Measurements from ENCODE around the gene CYP2C9.
"Not testable (repeated sequence)": the region's sequence is repeated elsewhere in the genome, so short reads cannot be mapped to it uniquely, and the experiment has no call there.

DNA sequence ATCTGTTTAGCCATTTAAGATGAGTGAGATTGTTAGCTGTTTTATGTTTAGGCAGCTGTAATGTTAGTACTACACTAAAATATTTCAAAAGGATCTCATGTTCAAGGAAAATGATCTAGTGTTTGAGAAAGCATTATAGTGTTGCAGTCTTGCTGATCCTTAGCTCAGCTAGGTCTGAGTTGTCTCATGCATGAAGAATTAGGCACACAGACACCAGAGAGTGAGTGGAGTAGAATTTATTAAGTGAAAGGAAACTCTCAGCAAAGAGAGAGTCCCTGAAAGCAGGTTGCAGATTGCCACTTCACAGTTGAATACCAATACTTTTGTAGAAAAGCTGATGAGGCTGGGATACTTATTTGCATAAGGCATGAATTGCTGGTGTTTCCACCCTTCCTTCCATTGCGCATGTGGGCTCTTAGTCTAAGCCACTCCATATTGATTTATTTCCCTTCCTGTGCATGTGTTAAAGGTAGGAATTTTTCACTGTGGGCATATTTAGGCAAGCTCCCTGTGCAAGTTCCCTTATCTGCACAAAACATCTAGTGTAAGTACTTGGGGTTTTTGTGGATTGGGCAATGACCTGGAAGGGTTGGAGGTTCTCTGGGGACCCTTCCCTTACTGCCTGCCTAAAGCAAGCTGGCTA is 33.8 kb upstream of the CYP2C9 start:
- TF ChIP-seq, protein P1, sequence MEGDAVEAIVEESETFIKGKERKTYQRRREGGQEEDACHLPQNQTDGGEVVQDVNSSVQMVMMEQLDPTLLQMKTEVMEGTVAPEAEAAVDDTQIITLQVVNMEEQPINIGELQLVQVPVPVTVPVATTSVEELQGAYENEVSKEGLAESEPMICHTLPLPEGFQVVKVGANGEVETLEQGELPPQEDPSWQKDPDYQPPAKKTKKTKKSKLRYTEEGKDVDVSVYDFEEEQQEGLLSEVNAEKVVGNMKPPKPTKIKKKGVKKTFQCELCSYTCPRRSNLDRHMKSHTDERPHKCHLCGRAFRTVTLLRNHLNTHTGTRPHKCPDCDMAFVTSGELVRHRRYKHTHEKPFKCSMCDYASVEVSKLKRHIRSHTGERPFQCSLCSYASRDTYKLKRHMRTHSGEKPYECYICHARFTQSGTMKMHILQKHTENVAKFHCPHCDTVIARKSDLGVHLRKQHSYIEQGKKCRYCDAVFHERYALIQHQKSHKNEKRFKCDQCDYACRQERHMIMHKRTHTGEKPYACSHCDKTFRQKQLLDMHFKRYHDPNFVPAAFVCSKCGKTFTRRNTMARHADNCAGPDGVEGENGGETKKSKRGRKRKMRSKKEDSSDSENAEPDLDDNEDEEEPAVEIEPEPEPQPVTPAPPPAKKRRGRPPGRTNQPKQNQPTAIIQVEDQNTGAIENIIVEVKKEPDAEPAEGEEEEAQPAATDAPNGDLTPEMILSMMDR (IDR thresholded peaks at IDR 0.05; ENCODE audit: low read depth, low read length, poor library complexity, severe bottlenecking): not testable (repeated sequence)
- TF ChIP-seq EZH2phosphoT487 (IDR thresholded peaks at IDR 0.05; ENCODE audit: borderline replicate concordance, low read length): not testable (repeated sequence)

Measured in DOHH2 (cell line).